ENCODE data around the gene ZNF749.
A peak's percentile ranks its signal among the peaks of the same experiment; 100 is the strongest.

Gene ZNF749

DNA sequence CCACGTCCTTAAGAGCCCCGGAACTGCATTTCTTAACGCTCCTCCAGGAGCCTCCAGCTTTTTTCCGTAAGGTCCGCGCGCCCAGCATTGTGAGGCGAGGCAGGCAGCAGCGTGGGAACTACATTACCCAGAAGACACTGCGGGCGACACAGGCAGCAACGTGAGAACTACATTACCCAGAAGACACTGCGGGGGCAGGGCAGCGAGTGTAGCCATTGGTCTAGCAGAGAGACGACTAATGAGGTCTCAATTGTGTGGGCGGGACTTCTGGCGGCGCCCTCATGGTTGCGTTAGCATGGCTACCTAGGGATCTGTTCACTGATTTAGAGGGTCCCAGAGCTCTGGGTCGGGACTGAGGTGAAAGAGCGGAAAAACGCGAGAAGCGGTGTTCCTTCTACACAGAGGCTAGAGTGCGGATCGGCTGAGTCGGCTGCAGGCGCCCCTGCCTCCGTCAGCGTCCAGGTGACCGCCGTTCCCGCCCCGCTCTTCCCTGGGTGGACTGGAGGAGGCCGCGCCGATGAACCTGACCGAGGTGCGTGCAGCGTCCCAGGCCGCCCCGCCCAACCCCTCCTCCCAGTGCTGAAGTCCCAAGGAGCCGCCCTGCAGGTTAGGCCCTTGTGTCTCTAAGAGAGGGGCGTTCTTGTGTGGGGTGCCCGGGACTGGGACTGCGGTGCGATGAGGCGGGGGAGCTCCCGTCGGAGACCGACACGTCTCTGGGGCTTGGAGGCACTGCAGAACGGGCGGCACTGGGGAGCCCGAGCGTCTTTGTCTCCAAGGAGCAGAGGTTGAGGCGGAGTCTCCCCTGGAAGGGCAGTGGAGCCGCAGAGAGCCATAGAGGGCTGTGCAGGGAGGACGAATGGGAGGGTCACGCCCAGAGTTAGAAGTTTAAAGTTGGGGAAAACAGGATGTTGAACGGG is at the start of gene ZNF749:
Gene ZNF749, plus strand, starts transcription at position 264 of the 917 bp plus-strand sequence. Its CDS starts 254 bp downstream, at position 518.
- peak; percentile 99 for DNase-seq

DNA sequence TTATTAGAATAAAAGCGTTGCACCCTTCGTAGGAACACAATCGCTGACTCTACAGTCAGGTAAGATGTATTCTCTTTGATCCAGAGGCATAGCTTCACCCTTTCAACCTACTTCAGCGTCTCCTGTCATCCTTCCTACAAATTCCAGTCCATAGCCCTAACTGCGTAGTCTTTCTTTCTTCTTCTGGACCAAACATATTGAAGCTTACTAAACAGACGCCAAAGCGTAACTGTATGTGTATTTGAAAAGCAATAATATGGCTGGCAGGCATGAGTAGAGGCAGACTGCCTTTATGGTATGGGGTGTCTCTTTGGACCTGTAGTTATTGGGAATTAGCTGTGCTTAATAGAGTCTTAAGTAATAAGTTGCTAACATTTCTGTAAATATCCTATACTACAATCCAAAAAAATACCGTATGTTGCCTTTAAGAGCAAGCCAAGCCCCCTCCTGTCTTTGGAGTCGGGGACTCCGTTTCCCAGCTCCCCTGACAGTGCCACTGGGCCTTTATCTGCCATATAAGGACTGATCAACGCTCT is 45.9 kb upstream of the ZNF749 start:
- no peak for DNase-seq

DNA sequence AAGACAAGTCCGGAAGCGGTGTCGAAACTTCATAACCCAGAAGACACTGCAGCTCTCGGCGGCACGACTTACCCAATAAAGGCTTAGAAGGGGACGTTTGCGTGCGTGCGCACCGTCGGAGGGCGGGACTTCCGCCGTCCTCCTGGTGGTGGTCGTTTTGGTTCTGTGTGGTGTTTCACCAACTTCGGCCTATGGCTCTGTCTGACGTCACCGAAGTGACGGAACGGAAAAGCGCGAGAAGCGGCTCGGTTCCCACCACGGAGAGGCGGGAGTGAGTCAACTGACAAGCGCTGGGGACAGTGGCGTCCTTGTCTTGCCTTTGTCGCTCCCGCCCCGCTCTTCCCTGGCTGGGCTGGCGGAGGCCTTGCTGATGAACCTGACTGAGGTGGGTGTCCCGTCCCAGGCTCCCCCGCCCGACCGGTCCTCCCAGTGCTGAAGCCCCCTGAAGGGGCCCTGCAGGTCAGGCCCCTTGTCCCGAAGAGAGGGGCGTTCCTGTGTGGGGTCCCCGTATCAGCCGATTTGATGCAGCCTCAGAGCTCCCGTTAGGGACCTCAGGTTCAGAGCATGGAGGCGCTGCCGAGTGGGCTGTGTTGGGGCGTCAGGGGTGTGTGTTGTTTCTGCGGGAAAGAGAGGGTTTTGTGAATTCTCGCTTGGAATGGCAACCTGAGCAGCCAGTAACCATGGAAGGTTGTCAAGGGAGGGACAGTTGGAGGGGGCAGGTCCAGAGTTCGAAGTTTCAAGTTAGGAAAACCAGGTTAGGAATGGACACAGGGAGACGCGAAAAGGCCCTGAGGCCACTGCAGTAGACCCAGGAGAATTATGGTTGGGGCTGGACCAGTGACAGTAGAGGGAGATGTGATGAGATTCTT is 45.2 kb upstream of the ZNF749 start, which contains the start of gene ZNF548:
Gene ZNF548, plus strand, starts transcription at position 125 of the 869 bp plus-strand sequence. Its CDS starts 246 bp downstream, at position 371.
- peak; percentile 98 for DNase-seq

DNA sequence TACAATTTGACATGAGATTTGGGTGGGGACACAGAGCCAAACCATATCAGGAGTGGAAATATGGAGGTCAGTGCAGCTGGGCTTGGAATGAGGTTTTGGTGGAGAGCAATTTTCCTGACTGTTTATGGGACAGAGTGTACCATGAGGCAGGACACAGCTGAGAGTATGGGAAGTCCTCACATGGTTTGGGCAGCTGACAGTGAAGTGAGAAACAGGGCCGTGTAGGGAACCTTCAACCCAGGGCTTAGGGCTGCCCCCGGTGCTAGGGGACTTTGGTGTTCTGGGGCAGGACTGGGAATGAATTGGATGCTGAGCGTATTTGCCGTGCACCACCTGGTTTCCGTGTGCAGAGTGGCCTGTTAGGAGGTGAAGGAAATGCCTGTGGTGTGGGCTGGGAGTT is 39.4 kb upstream of the ZNF749 start:
- no peak for DNase-seq

DNA sequence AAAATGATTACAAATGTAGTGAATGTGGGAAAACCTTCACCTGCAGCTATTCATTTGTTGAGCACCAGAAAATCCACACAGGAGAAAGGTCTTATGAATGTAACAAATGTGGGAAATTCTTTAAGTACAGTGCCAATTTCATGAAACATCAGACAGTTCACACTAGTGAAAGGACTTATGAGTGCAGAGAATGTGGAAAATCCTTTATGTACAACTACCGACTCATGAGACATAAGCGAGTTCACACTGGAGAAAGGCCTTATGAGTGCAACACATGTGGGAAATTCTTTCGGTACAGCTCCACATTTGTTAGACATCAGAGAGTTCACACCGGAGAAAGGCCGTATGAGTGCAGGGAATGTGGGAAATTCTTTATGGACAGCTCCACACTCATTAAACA is 36.3 kb upstream of the ZNF749 start:
- DNase-seq = no peak

DNA sequence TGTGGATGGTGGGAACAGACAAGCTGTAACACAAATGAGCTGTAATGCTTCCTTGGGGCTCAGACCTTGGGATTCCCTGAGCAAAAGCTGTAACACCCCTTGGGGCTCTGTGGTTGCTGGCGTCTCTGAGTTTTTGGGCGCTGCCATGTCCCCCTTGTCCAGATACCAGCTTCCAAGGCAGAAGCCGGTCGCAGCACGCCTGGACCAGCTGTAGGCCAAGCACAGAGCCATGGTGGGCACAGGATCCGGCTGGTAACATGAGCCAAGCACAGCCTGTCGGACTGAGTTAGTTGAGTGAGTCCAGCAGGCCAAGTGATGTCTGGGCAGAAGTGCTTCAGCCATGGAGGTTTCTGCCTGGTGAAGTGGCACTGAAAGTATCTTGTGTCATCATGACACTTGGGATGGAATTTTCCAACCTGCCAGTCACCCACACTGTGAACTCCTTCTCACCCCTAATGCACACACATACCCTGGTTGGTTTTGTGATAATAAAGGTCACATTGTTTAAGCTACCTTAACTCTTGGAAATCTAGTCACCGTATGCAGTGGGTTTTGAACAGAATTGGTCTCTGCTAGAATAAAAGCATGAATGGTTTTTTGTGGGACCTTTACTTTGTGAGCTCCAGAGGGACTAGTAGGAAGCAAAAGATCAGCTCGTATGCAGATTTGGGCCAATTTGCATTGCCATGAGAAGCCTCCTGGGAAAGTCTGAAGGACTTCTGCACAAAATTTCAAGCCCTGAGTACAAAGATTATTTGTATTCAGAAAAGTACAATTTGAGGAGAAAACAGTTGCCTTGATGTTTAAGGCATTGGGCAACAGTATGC is 31.2 kb upstream of the ZNF749 start:
- no peak for DNase-seq

DNA sequence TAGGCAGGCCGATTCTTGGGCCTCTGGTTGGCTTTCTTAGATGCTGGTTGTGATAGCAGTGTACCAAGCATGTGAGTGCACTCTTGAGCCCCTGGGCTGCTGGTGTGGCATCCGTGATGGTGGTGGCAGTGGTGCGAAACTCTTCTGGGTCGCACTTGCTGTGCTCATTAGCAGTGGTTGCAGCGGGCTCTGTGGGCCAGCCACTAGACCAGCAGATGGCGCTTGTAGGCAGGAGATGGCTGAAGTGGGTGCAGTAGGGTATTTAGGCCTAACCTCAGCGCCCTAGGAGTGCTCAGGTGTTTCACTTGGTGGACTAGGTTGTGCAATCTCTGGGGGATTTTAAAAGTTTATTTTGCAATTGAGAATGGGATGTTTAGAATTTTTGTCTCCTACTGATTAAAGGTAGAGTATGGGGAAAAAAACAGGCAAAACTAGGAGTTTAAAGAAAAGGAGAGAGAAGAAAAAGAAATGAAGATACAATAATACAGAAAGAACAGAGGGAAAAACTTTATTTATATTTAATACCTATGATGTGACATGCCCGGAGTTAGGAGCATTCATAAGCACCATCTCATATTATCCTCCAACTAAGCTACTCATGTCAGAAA is 28.5 kb upstream of the ZNF749 start:
- peak; percentile 79 for DNase-seq

DNA sequence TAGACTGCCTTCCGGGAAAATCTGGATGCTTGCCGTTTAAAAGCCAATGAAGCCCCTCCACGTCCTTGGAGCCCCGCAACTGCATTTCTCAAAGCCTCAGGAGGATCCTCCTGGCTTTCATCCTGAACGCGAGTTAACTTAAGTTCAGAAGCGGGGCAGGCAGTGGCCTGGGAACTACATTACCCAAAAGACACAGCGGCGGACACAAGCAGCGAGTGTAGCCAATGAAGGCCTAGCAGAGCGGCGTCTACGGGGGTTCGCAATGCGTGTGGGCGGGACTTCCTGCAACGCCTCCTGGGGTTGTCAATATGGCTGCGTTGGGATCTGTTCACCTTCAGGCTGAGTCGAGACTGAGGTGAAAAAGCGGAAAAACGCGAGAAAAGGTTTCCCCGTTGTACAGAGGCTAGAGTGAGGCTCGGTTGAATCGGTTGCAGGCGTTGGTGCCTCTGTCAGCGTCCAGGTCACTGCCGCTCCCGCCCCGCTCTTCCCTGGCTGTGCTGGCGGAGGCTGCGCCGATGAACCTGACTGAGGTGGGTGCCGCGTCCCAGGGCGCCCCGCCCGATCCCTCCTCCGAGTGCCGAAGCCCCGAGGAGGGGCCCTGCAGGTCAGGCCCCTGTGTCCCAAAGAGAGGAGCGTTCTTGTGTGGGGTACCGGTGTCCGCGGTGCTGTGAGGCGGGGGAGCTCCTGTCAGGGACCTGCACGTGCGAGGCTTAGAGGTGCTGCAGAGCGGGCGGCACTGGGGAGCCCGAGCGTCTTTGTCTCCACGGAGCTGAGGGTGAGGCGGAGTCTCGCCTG is 24.1 kb upstream of the ZNF749 start, which contains the start of gene ZNF17:
Gene ZNF17, plus strand, starts transcription at position 285 of the 795 bp plus-strand sequence. CDS start 2,455 bp downstream, outside the sequence.
- DNase-seq = peak; percentile 93

DNA sequence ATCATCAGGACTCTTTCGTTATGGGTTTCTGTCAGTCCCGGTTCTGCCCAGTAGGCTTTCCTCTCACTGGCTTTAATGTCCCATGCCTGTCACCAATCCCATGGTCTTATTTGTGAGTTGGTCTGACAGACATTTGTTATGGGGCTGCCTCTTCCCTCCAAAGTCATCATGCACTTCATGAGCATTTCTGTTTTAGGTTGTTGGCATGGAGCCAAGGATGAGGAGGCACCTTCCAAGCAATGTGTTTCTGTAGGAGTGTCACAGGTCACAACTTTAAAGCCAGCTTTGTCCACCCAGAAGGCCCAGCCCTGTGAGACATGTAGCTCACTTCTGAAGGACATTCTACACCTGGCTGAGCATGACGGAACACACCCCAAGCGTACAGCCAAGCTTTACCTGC is 15.7 kb upstream of the ZNF749 start:
- DNase-seq = no peak

DNA sequence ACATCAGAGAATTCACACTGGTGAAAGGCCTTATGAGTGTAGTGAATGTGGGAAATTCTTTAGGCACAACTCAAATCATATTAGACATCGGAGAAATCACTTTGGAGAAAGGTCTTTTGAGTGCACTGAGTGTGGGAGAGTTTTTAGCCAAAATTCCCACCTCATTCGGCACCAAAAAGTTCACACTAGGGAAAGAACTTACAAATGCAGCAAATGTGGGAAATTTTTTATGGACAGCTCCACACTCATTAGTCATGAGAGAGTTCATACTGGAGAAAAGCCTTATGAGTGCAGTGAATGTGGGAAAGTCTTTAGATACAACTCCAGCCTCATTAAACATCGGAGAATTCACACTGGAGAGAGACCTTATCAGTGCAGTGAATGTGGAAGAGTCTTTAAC is 14.1 kb upstream of the ZNF749 start:
- no peak for DNase-seq

DNA sequence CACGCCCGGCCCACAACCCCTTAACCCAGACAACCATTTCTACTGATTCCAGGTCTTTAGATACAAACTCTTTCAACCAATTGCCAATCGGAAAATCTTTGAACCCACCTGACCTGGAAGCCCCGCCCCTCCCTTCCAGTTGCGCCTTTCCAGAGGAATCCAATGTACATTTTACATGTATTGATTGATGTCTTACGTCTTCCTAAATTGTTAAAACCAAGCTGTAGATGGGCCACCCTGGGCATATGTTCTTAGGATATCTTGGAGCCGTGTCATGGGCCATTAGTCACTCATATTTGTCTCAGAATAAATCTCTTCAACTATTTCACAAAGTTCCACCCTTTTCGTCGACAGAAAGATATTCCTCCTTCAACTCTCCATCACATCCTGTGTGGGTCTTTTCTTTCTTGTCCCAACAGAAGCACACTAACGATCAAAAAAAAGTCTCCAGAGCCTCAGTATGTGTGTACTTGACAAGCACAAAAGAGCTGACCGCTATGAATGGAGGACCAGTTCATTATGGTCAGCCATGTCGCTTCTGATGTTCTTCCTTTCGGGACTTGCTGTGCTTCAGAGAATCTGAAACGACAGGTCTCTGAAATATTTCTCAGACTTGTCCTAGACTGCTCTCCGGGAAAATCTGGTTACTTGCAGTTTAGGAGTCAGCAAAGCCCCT is 601 bp upstream of the ZNF749 start:
- DNase-seq = no peak

DNA sequence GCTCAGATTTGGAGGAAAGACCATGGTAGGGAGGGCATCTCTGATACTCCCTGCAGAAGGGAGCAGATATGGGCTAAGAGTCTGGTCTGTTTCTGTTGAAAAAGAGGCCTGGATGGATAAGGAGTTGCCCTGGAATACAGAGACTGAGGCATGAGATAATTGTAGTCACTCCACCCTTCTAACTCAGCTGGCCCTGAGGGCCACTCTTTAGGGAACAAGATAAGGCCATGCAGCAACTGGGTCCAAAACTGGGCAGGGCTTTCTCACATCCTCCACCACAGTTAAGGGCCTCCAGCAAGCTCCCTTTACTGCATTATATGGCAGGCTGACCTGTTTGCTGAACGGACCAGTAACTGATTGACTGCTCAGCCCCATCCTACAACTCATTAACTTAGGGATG is 1.3 kb downstream of the ZNF749 start:
- DNase-seq = no peak

DNA sequence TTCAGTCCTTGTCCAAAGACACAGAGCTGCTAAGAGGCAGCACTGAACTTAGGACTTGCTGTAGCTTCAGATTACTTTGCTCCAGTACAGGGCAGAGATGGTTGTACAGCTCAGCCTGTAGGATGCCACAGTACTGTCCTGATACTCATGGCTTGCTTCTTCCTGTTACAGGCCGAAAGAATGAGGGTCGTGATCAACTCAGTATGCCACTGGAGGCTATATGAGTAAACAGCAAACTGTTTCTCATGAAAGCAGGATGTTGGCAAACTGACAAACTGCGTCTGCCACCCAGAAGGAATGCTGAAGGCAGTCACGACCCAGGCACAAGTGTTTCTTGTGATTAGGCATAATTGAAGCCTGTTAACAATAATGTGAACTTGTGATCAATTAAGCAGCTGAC is 2.8 kb downstream of the ZNF749 start:
- no peak for DNase-seq

DNA sequence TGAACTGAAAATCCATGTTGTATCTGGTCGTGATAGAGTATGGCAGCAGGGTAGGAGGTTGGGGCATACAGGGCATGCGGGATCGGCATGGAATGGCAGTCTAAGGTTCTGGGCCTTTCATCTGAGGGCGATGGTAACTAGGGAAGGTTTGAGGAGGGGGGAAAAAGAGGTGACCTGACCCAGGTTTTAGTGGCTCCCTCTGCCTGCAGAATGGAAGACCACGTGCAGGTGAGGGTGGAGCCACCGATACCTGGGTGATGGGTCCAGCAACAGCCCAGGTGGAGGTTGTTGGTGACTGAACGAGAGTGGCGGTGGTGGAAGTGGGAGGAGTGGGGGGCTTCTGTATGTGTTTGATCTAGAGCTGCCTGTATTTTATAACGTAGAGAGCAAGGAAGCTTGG is 3.8 kb downstream of the ZNF749 start:
- DNase-seq = no peak

DNA sequence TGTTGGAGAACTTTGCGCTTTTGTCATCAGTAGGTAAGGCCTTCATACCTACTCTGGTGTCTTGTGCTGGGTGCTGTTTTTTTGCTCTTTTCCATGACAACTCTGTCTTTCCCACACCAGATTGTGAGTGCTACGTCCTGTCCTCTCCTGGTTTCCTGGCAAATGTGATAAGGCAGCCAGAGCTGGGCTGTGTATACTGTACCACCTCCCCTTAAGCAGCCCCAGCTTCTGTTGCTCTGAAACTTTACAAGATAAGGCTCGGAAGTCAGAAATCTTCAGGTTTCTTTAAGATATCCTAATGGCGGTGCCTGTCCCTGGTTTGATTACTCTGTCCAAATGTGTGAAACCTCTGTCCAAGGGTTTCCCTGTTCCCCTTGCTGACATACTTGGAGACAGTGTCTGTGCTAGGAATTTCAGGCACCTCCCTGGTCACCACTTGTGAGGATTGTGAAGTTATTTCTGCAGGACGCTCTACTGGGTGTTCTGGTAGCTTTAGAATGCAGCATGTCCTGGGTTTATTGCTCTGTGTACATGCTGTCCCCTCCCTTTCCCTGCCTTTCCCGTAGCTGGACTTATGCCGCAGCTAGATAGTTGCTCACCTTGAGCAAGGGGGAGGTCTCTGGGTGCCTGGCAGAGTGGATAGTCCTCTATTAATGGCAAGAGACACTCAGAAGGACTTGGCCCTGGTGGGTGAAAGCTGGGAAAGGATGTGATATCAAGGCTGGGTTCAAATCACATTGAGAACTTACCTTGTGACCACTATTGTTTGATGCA is 7.0 kb downstream of the ZNF749 start:
- no peak for DNase-seq

DNA sequence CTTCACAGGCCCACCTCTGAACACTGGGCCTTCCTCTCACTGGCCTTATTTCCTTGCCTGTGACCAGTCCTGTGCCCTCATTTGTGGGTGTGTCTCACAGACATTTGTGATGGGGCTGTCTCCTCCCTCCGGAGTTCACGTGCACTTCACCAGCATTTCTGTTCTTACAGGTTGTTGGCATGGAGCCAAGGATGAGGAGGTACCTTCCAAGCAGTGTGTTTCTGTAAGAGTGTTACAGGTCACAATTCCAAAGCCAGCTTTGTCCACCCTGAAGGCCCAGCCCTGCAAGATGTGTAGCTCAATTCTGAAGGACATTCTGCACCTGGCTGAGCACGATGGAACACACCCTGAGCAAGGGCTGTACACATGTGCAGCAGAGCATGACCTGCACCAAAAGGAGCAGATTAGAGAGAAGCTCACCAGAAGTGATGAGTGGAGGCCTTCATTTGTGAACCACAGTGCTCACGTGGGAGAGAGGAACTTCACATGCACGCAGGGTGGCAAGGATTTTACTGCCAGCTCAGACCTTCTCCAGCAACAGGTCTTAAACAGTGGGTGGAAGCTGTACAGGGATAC is 8.1 kb downstream of the ZNF749 start:
- DNase-seq = no peak

DNA sequence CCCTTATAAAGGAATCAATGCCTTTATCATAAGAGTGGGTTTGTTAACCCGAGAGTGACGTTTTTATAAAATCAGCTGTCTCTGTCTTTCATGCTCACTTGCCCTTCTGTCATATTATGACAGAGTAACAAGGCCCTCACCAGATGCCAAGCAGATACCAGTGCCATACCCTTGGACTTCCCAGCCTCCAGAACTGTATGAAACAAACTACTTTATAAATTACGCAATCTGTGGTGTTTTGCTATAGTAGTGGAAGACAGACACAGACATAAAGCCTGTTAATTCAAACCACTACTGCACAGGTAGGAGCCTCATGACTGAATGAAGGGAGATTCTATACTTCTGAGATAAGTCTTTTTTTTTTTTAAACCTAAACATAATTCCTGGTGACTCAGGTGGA is 17.2 kb downstream of the ZNF749 start:
- no peak for DNase-seq

DNA sequence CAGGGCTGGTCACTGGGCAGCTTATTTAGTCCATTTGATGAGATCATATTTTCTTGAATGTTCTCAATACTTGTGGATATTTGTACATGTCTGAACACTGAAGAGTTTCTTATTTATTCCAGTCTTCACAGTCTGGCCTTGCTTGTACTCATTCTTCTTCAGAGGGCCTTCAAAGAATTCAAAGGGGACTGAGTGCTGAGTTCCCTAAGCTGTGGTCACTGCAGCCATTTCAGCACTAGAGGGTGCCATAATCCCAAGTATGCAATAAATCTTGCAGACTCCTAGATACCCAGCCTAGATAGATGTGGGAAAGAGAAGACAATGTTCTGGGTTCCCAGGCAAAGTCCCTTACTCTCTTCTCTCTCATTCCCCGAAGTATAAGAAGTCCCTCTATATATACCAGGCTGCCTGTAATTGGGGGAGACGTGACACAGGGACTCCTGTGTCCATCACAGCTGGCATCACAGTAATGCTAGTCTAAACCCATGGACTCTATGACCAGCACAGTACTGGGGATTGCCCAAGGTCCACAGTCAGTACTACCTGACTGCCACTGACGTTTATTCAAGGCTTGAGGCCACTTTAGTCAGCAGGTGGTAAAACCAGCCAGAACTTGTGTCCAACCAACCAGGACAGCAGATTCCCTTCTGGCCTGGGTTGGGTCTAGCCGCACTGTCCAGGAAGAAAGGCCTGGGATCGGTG is 30.7 kb downstream of the ZNF749 start:
- DNase-seq = peak; percentile 56

DNA sequence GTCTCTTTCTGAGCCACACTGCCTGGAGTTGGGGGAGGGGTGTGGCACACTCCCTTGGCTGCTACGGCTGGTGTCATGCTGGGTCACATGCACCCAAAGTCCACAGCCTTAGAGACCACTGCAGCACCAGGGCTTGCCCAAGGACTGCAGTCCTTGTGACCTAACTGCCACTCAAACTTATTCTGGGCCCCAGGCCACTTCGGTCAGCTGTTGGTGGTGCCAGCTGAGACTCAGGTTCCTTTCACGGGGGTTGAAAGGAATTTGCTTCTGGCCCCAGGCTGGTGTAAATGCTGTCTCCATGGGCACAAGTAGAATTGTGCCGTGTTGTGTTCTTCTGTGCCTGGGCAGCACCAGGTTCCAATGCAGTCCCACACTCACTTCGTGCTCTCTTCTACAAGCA is 31.4 kb downstream of the ZNF749 start:
- no peak for DNase-seq
